Endothelial cell (in vitro differentiated cells): ENCODE data around the gene ATP2C2. TPM values are rescaled to one million over a fixed set of nuclear protein-coding genes. Genes with fewer than 3 reads are reported as not detected.

Source experiments
- DNase-seq: peaks from one replicate; pipeline ENCODE4 v3.0.0; 2021; ENCODE audit warnings: low spot score
- H3K27ac Mint-ChIP-seq: one replicate; pipeline ENCODE4 v1.8.0; 2021; ENCODE audit warnings: mixed read lengths, inconsistent platforms; ENCODE audit not compliant: unreplicated experiment
- H3K27me3 Mint-ChIP-seq: one replicate; pipeline ENCODE4 v1.8.0; 2021; ENCODE audit warnings: mild to moderate bottlenecking, moderate library complexity, mixed read lengths, inconsistent platforms; ENCODE audit not compliant: unreplicated experiment
- H3K36me3 Mint-ChIP-seq: one replicate; pipeline ENCODE4 v1.8.0; 2021; ENCODE audit warnings: mild to moderate bottlenecking, low read depth, mixed read lengths, inconsistent platforms; ENCODE audit not compliant: unreplicated experiment
- H3K4me1 Mint-ChIP-seq: one replicate; pipeline ENCODE4 v1.8.0; 2021; ENCODE audit warnings: mild to moderate bottlenecking, mixed read lengths, inconsistent platforms; ENCODE audit not compliant: unreplicated experiment
- H3K4me3 Mint-ChIP-seq: one replicate; pipeline ENCODE4 v1.8.0; 2021; ENCODE audit warnings: mild to moderate bottlenecking, mixed read lengths, inconsistent platforms; ENCODE audit not compliant: unreplicated experiment
- H3K9me3 Mint-ChIP-seq: one replicate; pipeline ENCODE4 v1.8.0; 2021; ENCODE audit warnings: mixed read lengths, inconsistent platforms; ENCODE audit not compliant: unreplicated experiment
- total RNA-seq: library from RNA; stranded (reverse); fragmentation: NEBNext Ultra II Directional; extraction: Animal tissue kit (Norgen Biotek cat#: 25700); gene quantifications from one replicate; pipeline ENCODE4 v1.2.1, GENCODE V29; 2021; ENCODE audit not compliant: unreplicated experiment
- TF ChIP-seq, protein P1 (sequence below): fragments of 200-600 bp; sonication (generic); IDR thresholded peaks from one replicate; pipeline ENCODE4 v1.5.0; 2021; ENCODE audit warnings: antibody characterized with exemption; ENCODE audit not compliant: unreplicated experiment

Gene ATP2C2
- total RNA-seq, 1 donor from 2014 or later: 2.7 TPM

DNA sequence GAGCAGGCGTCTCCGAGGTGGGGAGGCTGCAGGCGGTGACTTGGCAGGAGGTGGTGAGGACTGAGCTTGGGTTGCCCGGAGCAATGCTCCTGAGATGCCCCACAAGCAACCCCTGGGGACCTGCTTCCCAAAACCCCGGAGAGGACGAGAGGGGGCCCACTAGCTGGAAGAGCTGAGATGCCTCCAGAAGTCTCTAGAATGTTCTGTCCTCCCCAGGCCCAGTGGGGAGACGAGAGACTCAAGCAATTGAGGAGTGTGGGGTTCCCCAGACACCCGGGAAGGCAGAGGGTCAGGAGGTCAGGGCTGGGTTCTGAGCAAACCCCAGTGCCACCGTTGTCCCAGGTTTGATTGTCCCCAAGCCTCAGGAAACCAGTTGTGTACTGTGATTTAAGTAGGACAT is 21.2 kb upstream of the ATP2C2 start:
- Mint-ChIP-seq H3K4me1 (peaks cover 3% of the 10 kb centered on the region), H3K27ac (no peak overlapping the region), H3K9me3 (peaks cover 2% of the 10 kb centered on the region), H3K27me3 (no peaks in the 10 kb centered on the region), H3K4me3 (no peak overlapping the region), H3K36me3 (no peaks in the 10 kb centered on the region)
- TF ChIP-seq, protein P1, sequence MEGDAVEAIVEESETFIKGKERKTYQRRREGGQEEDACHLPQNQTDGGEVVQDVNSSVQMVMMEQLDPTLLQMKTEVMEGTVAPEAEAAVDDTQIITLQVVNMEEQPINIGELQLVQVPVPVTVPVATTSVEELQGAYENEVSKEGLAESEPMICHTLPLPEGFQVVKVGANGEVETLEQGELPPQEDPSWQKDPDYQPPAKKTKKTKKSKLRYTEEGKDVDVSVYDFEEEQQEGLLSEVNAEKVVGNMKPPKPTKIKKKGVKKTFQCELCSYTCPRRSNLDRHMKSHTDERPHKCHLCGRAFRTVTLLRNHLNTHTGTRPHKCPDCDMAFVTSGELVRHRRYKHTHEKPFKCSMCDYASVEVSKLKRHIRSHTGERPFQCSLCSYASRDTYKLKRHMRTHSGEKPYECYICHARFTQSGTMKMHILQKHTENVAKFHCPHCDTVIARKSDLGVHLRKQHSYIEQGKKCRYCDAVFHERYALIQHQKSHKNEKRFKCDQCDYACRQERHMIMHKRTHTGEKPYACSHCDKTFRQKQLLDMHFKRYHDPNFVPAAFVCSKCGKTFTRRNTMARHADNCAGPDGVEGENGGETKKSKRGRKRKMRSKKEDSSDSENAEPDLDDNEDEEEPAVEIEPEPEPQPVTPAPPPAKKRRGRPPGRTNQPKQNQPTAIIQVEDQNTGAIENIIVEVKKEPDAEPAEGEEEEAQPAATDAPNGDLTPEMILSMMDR: no peak
- DNase-seq: no peak

DNA sequence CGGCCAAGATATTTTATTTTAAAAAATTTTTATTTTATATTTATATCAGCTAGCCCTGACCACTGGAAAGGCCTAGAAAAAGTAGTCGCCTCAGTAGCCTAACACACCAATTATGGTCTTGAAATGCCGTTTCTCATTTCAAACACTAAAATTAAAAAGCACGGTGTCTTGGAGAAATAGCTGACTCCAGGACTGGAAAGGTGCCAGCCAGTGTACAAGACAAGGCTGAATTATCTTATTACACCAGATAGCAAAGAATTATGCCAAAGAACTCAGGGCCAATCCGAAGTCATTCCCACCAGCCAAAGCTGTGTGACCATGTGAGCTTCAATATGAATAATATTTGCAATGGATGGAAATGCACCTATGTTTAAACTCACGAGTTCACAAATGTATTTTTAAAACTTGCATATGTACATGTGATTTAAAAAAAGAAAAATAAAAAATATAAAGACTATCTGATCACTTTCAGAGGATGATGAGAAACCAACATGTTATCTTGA is 19.9 kb upstream of the ATP2C2 start:
- H3K27me3 Mint-ChIP-seq: no peaks in the 10 kb centered on the region
- H3K9me3 Mint-ChIP-seq: no peaks in the 10 kb centered on the region
- no peak overlapping the region for H3K27ac Mint-ChIP-seq
- H3K4me1 Mint-ChIP-seq: peaks cover 3% of the 10 kb centered on the region
- TF ChIP-seq, protein P1: no peak
- no peaks in the 10 kb centered on the region for H3K36me3 Mint-ChIP-seq
- no peak overlapping the region for H3K4me3 Mint-ChIP-seq
- DNase-seq: no peak

DNA sequence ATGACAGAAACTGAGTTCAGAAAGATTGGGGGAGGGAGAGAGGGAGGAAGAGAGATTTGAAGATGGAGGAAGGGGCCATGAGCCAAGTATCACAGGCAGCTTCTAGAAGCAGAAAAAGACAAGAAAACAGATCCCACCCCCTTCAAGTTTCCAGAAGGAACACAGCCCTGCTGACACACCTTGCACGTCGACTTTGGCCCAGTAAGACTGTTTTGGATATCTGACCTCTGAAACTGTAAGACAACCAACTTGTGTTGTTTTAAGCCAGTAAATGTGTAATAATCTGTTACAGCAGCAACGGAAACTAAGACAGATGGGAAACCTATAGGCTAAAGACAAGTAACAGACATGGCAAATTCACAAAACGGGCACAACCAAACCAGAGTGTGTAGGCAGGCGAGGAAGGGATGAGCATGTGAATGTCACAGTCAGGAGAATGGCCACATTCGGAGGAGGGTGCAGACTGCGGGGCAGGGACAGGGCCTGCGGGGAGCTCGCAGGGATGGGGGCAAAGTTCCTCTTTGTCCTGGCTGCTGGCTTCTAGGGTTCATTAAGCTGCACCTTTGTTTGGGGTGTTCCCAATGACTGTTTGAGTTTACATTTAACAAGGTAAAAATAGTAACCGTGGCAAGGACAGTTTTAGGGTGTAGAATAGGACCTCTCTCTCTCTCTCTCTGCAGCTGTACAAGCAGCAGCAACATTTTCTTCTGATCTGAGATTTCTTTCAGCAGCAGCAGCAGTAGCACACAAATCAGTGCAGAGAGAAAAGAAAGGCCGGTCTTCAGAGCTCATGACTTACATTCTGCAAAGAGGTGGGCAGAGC is 18.3 kb upstream of the ATP2C2 start:
- TF ChIP-seq, protein P1: no peak
- H3K36me3 Mint-ChIP-seq: no peaks in the 10 kb centered on the region
- no peaks in the 10 kb centered on the region for H3K9me3 Mint-ChIP-seq
- no peak overlapping the region for H3K27ac Mint-ChIP-seq
- DNase-seq: no peak
- H3K4me3 Mint-ChIP-seq: no peak overlapping the region
- H3K27me3 Mint-ChIP-seq: no peaks in the 10 kb centered on the region
- no peaks in the 10 kb centered on the region for H3K4me1 Mint-ChIP-seq

DNA sequence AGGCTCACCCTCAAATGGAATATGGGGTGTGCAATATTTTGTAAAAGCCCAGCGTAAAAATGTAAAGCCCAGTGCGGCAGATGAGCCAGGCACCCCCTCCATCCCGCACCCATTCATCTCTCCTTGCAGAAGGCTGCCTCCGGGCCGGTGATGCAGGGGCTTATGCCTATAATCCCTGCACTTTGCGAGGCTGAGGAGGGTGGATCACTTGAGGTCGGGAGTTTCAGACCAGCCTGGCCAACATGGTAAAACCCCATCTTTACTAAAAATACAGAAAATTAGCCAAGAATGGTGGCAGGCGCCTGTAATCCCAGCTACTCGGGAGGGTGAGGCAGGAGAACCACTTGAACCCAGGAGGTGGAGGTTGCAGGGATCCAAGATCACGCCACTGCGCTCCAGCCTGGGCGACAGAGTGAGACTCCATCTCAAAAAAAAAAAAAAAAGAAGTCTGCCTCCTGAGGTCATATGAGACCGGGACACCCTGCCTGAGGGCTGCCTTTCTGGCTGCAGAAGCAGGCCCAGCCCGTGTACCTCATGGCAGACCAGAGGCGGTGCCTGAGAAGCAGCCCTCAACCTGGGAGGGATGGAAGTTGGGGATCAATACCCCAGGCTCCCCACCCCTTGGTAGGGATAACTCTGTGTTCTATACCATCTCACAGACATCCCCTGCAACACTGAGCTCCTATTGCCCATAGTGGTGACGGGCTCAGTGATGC is 17.5 kb upstream of the ATP2C2 start:
- TF ChIP-seq, protein P1: no peak
- no peaks in the 10 kb centered on the region for H3K9me3 Mint-ChIP-seq
- H3K27ac Mint-ChIP-seq: no peak overlapping the region
- H3K27me3 Mint-ChIP-seq: no peaks in the 10 kb centered on the region
- H3K4me3 Mint-ChIP-seq: no peak overlapping the region
- DNase-seq: no peak
- no peaks in the 10 kb centered on the region for H3K36me3 Mint-ChIP-seq
- no peaks in the 10 kb centered on the region for H3K4me1 Mint-ChIP-seq

DNA sequence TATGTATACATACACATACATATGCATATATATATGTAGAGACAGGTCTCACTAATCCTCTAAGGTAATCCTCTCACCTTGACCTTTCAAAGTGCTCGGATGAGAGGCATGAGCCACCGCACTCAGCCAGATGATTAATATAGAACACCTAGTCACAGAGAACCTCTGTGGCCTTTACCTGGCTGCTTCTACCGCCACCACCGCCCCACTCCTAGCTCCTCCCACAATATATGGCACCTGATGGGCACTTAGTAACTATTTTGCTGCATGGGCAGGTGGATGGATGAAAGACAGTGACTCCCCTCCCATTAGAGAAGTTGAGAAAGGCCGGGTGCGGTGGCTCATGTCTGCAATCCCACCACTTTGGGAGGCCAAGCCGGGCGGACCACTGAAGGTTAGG is 16.7 kb upstream of the ATP2C2 start:
- H3K4me3 Mint-ChIP-seq: no peak overlapping the region
- no peaks in the 10 kb centered on the region for H3K9me3 Mint-ChIP-seq
- TF ChIP-seq, protein P1: no peak

More for the DNA sequence above, 16.7 kb upstream of the ATP2C2 start:
- no peak for DNase-seq
- H3K4me1 Mint-ChIP-seq: no peaks in the 10 kb centered on the region
- no peaks in the 10 kb centered on the region for H3K27me3 Mint-ChIP-seq
- H3K36me3 Mint-ChIP-seq: no peaks in the 10 kb centered on the region
- H3K27ac Mint-ChIP-seq: no peak overlapping the region
